NCI-H345 treated with DMSO at 0.1 percent for 48 hours (cell line): ENCODE results near the gene C15orf61.

Experiments used
- DNase-seq: peaks from one replicate; lab custom pipeline; 2025; ENCODE audit not compliant: unreplicated experiment; lab: John Stamatoyannopoulos, UW

Gene C15orf61

DNA sequence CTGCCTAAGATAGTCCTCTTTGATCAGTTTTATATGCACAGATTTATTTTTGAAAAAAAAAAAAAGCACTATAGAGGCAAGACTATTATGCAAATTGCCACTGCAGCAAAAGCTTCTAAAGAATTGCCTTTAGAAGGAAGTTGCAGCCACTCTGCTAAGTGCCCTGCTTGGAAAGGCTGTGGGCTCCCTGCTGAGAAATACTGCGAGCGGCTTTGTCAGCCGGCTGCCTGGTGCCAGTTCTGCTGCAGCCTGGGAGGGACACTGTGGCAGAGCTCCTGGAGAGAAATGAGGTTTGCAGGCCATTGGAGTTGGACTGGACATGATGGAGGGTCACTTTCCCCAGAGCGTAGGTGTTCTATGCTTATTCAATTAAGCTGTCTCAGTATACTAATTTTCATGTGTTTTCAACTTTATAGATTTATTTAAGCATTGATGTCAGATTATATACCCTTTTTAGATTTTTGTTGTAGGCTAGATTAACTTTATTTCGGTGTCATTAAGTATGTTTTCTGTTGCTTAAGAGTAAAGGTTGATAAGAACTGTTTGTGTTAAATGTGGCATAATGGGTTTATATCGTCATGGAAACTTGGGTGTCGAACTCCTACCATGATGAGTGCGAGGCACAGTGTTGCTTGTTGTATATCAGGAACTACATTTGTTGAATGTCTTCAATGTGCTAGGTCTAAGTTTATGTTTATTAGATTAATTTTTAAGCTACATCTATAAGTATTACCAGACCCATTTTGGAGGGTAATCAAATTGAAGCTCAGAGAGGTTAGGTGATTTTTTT is 28.1 kb downstream of the C15orf61 start:
- peak; percentile 33 for DNase-seq

GRCh38 chr15:67549736-67550135 is 28.8 kb downstream of the C15orf61 start:
- DNase-seq = no peak

- DNase-seq = no peak
These were observed 29.6 kb downstream of the C15orf61 start for GRCh38 chr15:67550522-67550921.

DNA sequence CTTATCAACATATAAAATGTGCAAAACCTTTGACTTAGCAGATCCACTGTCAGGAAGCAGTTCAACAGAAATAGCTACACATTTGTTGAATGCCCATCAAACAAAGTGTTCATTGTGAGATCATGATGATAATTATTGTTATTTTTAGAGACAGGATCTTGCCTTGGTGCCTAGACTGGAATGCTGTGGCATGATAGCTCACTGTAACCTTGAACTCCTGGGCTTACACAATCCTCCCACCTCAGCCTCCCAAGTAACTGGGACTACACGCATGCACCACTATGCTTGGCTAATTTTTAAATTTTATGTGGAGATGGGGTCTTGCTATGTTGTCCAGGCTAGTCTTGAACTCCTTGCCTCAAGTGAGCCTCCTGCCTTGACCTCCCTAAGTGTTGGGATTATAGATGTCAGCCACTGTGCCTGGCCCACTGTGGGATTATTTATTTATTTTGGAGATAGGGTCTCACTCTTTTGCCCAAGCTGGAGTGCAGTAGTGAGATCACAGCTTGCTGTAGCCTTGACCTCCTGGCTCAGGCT is 30.3 kb downstream of the C15orf61 start:
- no peak for DNase-seq

DNA sequence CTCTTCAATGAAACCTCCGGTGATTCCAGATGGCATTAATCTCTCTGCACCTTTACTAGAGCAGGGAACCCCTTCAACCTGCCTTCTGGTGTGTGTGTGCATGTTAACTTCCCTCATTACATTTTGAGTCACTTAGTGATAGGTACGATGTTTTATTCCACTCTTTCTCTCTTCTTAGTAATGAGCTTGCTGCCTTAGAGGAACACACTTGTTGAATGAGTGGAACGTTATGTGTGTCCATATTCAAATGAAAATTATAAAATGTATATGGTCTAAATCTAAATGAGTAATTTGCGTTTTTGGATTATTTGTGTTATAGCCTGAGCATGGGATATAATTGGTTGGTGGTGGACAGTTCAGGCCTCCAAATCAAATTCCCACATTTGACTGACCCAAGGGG is 33.6 kb downstream of the C15orf61 start:
- DNase-seq = no peak

GRCh38 chr15:67556976-67557570 is 36.1 kb downstream of the C15orf61 start:
- no peak for DNase-seq

- DNase-seq = no peak
These were observed 37.6 kb downstream of the C15orf61 start for GRCh38 chr15:67558502-67558901.

DNA sequence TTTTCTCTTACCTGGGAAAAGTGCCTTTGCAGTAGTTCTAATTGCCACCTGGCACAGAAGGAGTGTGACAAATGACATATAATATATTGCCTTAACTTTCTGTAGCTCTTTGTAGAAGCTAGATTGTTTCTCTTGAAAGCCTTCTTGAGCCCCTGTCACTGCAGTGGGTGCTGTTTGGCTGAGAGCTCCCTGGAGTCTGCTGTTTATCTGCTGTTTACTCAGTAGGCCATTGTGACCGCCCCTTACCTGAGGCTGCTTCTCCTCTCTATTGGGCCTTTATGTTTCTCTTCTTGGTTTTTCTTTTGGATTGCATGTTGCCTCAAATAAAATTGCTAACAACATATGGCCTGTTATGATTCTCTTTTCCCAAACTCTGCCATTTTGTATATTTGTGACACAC is 38.2 kb downstream of the C15orf61 start:
- peak; percentile 76 for DNase-seq

- no peak for DNase-seq
These were observed 38.6 kb downstream of the C15orf61 start for GRCh38 chr15:67559576-67559975.

DNA sequence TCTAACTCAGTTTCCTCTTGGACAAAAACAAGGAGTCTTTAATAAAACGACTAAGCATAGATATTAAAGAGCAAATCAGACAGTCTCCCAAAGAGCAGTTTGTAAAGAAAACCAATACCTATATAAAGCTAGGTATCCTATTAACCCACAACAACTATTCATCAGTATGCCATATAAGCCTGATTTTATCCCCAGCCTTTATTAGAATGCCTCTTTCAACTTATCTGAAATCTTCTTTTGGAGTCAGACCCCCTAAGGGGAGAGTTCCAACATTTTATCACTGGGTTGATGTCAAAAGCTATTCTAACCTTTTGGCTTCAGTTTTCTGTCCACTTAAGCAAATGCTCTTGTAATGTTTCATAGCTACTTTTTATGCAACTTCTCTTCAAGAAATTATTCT is 39.4 kb downstream of the C15orf61 start:
- DNase-seq = no peak

GRCh38 chr15:67563092-67563491 is 42.2 kb downstream of the C15orf61 start:
- DNase-seq = no peak

DNA sequence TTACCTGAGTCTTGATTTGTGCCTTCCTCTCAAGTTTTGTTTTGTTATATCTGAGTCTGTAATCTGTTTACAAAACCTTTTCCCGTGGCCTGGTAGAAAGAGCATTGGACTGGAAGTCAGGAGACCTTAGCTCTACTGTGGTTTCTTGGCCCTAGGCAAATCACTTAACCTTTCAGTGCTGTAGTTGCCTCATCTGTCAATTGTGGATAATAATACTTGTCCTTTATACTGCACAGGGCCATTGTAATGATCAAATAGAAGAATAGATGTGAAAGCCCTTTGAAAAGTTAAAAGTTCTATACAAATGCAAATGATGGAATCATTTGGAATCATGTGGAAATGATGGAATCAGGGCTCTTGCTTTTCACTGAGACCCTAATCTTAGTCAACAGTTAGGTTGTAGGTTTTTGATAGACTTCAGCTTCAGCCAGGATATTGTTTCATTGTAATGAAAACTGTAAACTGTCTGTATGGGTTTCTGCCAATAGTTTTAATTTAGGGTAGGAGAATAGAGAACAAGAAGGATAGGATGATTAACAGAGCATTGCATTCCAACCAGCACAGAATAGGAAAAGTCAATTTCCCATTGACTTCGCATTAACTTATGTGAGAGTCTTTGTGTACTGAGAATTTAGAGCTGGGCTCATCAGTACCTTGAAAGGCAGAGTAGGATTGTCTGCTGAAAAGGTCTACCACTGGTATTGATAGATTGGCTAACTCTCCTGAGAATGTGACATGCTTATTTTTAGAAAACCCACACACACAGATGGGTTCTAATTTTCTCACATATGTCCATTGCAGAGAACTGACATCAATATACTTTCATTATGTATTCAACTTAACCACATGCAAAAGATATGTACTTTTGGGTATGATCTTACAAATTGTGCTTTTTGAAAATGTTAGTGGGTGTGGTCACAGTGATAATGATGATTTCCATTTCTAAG is 43.4 kb downstream of the C15orf61 start:
- no peak for DNase-seq

DNA sequence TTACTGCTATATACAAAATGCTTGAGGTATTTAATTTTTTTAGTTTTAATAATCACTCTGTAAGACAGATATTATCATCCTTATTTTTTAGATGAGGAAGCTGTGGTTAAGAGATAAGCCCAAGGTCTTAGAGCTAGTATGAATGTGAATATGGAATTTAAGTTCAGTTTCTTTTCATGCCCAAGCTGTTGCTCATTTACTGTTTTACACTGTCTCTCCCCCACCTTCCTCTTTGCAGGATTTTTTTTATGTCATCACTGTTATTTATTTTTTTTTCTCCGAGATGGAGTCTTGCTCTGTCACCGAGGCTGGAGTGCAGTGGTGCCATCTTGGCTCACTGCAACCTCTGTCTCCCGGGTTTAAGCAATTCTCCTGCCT is 44.0 kb downstream of the C15orf61 start:
- DNase-seq = no peak

GRCh38 chr15:67569668-67570067 is 48.7 kb downstream of the C15orf61 start:
- no peak for DNase-seq

- no peak for DNase-seq
These were observed 50.1 kb downstream of the C15orf61 start for GRCh38 chr15:67570875-67571647.

DNA sequence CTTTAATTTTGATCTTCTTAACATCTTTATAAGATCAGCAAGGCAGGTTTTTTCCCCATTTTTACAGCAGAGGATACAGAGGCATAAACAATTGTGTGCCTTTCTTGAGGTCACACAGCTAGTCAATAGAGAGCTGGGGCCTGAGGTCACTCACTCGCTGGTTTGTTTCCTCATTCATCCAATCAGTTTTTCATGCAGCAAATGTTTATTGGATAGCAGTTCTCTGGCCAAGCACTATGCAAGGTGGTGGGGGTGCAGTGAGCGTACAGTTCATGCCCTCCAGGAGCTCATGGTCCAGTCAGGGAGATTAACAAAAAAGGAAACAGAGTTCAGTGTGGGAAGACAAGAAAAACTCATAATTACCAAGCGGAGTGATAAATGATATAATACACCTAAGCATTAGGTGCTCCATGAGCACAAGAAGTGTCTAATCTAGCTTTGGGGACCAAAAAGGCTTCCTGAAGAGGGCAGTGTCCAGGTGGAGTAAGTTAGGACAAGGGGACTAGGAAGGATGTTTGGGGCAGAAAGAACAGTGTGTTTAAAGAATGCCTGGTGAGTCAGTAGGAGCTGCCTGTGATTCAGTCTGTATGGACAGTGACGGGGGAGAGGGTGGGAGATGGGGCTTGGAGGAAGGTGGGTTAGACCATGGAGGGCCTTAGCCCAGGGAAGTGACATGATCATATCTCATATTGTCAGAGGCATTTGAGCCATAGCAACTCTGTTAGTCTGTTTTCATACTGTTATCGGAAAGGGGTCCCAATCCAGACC is 50.9 kb downstream of the C15orf61 start:
- no peak for DNase-seq

DNA sequence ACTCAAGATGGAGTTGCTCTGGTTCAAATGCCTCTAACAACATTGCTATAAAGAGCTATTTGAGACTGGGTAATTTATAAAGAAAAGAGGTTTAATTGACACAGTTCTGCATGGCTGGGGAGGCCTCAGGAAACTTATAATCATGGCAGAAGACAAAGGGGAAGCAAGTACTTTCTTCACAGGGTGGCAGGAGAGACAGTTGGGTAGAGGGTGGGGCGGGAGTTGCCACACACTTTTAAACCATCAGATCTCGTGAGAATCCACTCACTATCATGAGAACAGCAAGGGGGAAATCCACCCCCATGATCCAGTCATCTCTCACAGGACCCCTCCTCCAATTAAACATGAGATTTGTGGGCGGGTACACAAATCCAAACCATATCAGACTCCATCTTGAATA is 52.3 kb downstream of the C15orf61 start:
- no peak for DNase-seq

DNA sequence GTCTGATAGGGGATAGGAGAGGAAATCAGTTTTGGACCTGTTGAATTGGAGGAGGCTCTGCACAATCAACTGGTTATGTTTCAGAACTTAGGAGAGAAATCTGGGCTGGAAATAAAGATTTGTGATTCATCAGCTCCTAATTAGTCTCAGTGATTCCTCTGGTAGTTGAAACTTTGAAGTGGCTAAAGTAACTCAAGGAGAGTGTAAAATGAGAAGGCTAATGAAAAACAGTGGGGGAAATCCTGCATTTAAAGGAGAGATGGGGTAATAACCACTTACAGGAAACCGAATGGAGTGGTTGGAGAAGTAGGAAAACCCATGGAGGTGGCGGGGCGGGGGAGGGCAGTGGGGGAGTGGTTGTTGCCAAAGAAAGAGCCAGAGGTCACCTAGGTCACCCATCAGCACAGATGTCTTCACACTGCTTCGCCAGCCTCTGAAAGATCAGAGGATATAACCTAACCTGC is 54.1 kb downstream of the C15orf61 start:
- no peak for DNase-seq

GRCh38 chr15:67578020-67578600 is 57.2 kb downstream of the C15orf61 start:
- DNase-seq = no peak
